HepG2 (cell line): ENCODE data around the gene PARD3. TPM values are rescaled to one million over a fixed set of nuclear protein-coding genes. Genes with fewer than 3 reads are reported as not detected.

Source experiments
- ATAC-seq: fragments of 200-7000 bp; cut with Tn5 transposase; 3 replicates; pipeline ENCODE4 v1.9.1; 2020; ENCODE audit warnings: mild to moderate bottlenecking, moderate library complexity
- BruUV-seq: library from RNA; stranded (reverse); fragments of 400-500 nt; replicated peaks from 2 replicates; lab custom pipeline; 2021; lab: Mats Ljungman, UMichigan
- CTCF ChIA-PET: fragments of 300-600 bp; formaldehyde crosslinking; extraction: SDS; loops from one replicate; lab custom pipeline; 2021; ENCODE audit warnings: low total read pairs, inconsistent platforms, low intra/inter-chr PET ratio; lab: Yijun Ruan, JAX
- POLR2A ChIA-PET: fragments of 350-600 bp; sonication (Branson Sonifier 250); formaldehyde crosslinking; loops from one replicate; lab custom pipeline; 2020; ENCODE audit warnings: antibody characterized with exemption, inconsistent platforms; lab: Yijun Ruan, JAX
- DNase-seq: peaks from one replicate; pipeline ENCODE4 v3.0.0-alpha.2; 2015; ENCODE audit warnings: low spot score
- FAIRE-seq: peaks from 3 replicates; lab custom pipeline; 2011; peaks lifted over from hg19 to GRCh38; lab: Jason Lieb, UNC
- H2AFZ ChIP-seq: one replicate; pipeline ENCODE4 v1.6.1; 2011; ENCODE audit warnings: low read length, inconsistent platforms
- H3K27ac ChIP-seq: fragments of 300-600 bp; 3 replicates; pipeline ENCODE4 v1.8.0; 2011; ENCODE audit warnings: mixed run types, mild to moderate bottlenecking, mixed read lengths, low read length, inconsistent platforms; ENCODE audit not compliant: insufficient read depth; ENCODE audit errors: extremely low read length
- H3K27me3 ChIP-seq, 2 experiments: fragments of 200-600 bp in 1 of 2; 2 replicates in 1 of 2; 3 replicates in 1 of 2; pipeline versions ENCODE4 v1.6.0 to v1.8.0; 2011; ENCODE audit warnings: low read length in 2 of 2, mild to moderate bottlenecking in 2 of 2, moderate library complexity in 2 of 2, inconsistent platforms in 1 of 2; ENCODE audit not compliant: insufficient read depth in 2 of 2, control insufficient read depth in 1 of 2
- H3K36me3 ChIP-seq, 2 experiments: fragments of 200-600 bp in 1 of 2; replicated peaks in 1 of 2; 2 replicates in 1 of 2; 3 replicates in 1 of 2; pipeline versions ENCODE4 v1.5.1 to v1.8.0; 2011; ENCODE audit warnings: low read length in 2 of 2, inconsistent platforms in 1 of 2; ENCODE audit not compliant: insufficient read depth in 2 of 2, control insufficient read depth in 1 of 2
- H3K4me1 ChIP-seq: 2 replicates; pipeline ENCODE4 v1.5.1; 2012; ENCODE audit warnings: low read length, inconsistent platforms; ENCODE audit not compliant: insufficient read depth
- H3K4me2 ChIP-seq: 2 replicates; pipeline ENCODE4 v1.6.0; 2011; ENCODE audit warnings: low read depth, low read length, inconsistent platforms
- H3K4me3 ChIP-seq, 3 experiments: fragments of 200-600 bp in 1 of 3; sonication (generic), shearing (Covaris generic) in 1 of 3; replicated peaks in 1 of 3; 2 replicates each; pipeline ENCODE4 v1.5.1; 2011 to 2016; ENCODE audit warnings: low read length in 3 of 3, inconsistent platforms in 2 of 3, low read depth in 2 of 3, mild to moderate bottlenecking in 2 of 3, control low read depth in 1 of 3, mixed read lengths in 1 of 3; ENCODE audit not compliant: insufficient read depth in 1 of 3
- H3K79me2 ChIP-seq: one replicate; pipeline ENCODE4 v1.6.1; 2011; ENCODE audit warnings: low read length, inconsistent platforms; ENCODE audit not compliant: insufficient read depth
- H3K9ac ChIP-seq: 2 replicates; pipeline ENCODE4 v1.6.0; 2011; ENCODE audit warnings: mild to moderate bottlenecking, low read depth, low read length, inconsistent platforms; ENCODE audit not compliant: insufficient read depth
- H3K9me3 ChIP-seq: 2 replicates; pipeline ENCODE4 v1.5.1; 2012; ENCODE audit warnings: mild to moderate bottlenecking, low read length
- H4K20me1 ChIP-seq: 2 replicates; pipeline ENCODE4 v1.6.0; 2011; ENCODE audit warnings: inconsistent platforms, mild to moderate bottlenecking, low read length, moderate library complexity; ENCODE audit not compliant: insufficient read depth
- CEBPB ChIP-seq: IDR thresholded peaks from 2 replicates; pipeline ENCODE4 v1.6.1; 2011; ENCODE audit warnings: low read depth, low read length, improper control_type of control experiment, borderline replicate concordance
- CEBPG ChIP-seq: IDR thresholded peaks from 2 replicates; pipeline ENCODE4 v1.6.1; 2016
- CREM ChIP-seq, 2 experiments: sonication (generic) in 1 of 2; formaldehyde crosslinking in 1 of 2; IDR thresholded peaks; 2 replicates each; pipeline versions ENCODE4 v1.4.0 to v1.6.1; 2016 to 2020; ENCODE audit warnings: antibody characterized with exemption in 1 of 2, mild to moderate bottlenecking in 1 of 2, missing genetic modification reagents in 1 of 2
- ELF3 ChIP-seq: IDR thresholded peaks from 2 replicates; pipeline ENCODE4 v1.6.1; 2016; ENCODE audit warnings: missing genetic modification reagents, missing compliant biosample characterization
- EP300 ChIP-seq, 3 experiments: sonication (generic) in 1 of 3; formaldehyde crosslinking in 1 of 3; IDR thresholded peaks; 2 replicates each; pipeline versions ENCODE4 v1.5.1 to v1.6.1; 2011 to 2020; ENCODE audit warnings: low read depth in 2 of 3, low read length in 2 of 3, borderline replicate concordance in 1 of 3, improper control_type of control experiment in 1 of 3, mild to moderate bottlenecking in 1 of 3, missing genetic modification reagents in 1 of 3, moderate library complexity in 1 of 3
- FOXA3 ChIP-seq: IDR thresholded peaks from 2 replicates; pipeline ENCODE4 v1.6.1; 2016; ENCODE audit warnings: missing genetic modification reagents, missing compliant biosample characterization
- GATAD1 ChIP-seq: IDR thresholded peaks from 2 replicates; pipeline ENCODE4 v1.6.1; 2016; ENCODE audit warnings: missing genetic modification reagents, missing compliant biosample characterization
- GATAD2A ChIP-seq: IDR thresholded peaks from 2 replicates; pipeline ENCODE4 v1.6.1; 2016
- HMG20A ChIP-seq: IDR thresholded peaks from 2 replicates; pipeline ENCODE4 v1.6.1; 2016; ENCODE audit warnings: borderline replicate concordance
- MEF2D ChIP-seq: sonication (generic); formaldehyde crosslinking; IDR thresholded peaks from 2 replicates; pipeline ENCODE4 v1.5.1; 2020; ENCODE audit warnings: mild to moderate bottlenecking, missing genetic modification reagents
- NR2F6 ChIP-seq, 2 experiments: IDR thresholded peaks; 2 replicates each; pipeline ENCODE4 v1.6.1; 2016; ENCODE audit warnings: antibody characterized with exemption in 1 of 2, mild to moderate bottlenecking in 1 of 2
- RXRB ChIP-seq: IDR thresholded peaks from 2 replicates; pipeline ENCODE4 v1.6.1; 2016; ENCODE audit warnings: borderline replicate concordance, missing genetic modification reagents, missing compliant biosample characterization
- SRSF4 ChIP-seq: fragments of 200-400 bp; formaldehyde crosslinking; IDR thresholded peaks from one replicate; pipeline ENCODE4 v1.6.1; 2018; ENCODE audit warnings: mild to moderate bottlenecking, low read depth, low read length, moderate library complexity; ENCODE audit not compliant: poor library complexity, severe bottlenecking
- THRA ChIP-seq: sonication (generic); formaldehyde crosslinking; IDR thresholded peaks from 2 replicates; pipeline ENCODE4 v1.4.0; 2020; ENCODE audit warnings: missing genetic modification reagents, borderline replicate concordance
- ZBTB10 ChIP-seq: sonication (generic); formaldehyde crosslinking; IDR thresholded peaks from 2 replicates; pipeline ENCODE4 v1.4.0; 2020; ENCODE audit warnings: missing genetic modification reagents, borderline replicate concordance
- WGBS: methylation state at CpG from one replicate; pipeline ENCODE4 v1.1.6; 2017; ENCODE audit warnings: low lambda C conversion rate; 5-methylcytosine and 5-hydroxymethylcytosine counted together
- in situ Hi-C: cut with HindIII; loops from 2 replicates; pipeline ENCODE4 v1.10.0; 2017; ENCODE audit warnings: low pct_unique_long_range_greater_than_20kb; ENCODE audit not compliant: extremely low pct_ligation_motif_present
- intact Hi-C: fragments of 100-400 bp; cut with micrococcal nuclease; formaldehyde crosslinking; loops from one replicate; pipeline ENCODE4 v1.10.0; 2022; ENCODE audit not compliant: unreplicated experiment
- polyA plus RNA-seq, 8 experiments: library from polyadenylated mRNA; depleted of rRNA in 3 of 8; stranded (reverse) in 7 of 8; unstranded in 1 of 8; fragments of >200 nt; fragmentation: Illumina TruSeq in 4 of 8; extraction: Trizol in 4 of 8; gene quantifications; 2 replicates each; pipeline versions ENCODE4 v1.2.1 to v1.2.3, GENCODE V29; 2011 to 2016; ENCODE audit warnings: low read depth in 4 of 8, missing spikeins in 1 of 8, mixed read lengths in 1 of 8; ENCODE audit not compliant: insufficient read depth in 1 of 8
- total RNA-seq, 5 experiments: library from RNA; depleted of rRNA; stranded (reverse); fragments of >200 nt; fragmentation: Illumina TruSeq; extraction: Trizol; gene quantifications; 2 replicates each; pipeline ENCODE4 v1.2.3, GENCODE V29; 2016; ENCODE audit warnings: low read depth in 1 of 5
- TF ChIP-seq, protein P1 (sequence below): IDR thresholded peaks from 2 replicates; pipeline ENCODE4 v1.4.0; 2020; ENCODE audit warnings: mild to moderate bottlenecking, missing genetic modification reagents

Gene PARD3
- total and polyA plus RNA-seq, 2 of the 13 experiments (the other 11 are each of a cell fraction or from before 2014, with no cell fraction given), result 40.9 to 60.0 TPM

GRCh38 chr10:34711500-34711899 lies 103.6 kb downstream of the PARD3 start:
- Histone ChIP-seq H3K4me2 (0 out of 2 replicates have a peak overlapping the region, but pooled peaks have one; percentile 15), H2AFZ (no peak overlapping the region), H3K27me3 (no peaks in the 10 kb centered on the region), H3K79me2 (peaks cover 78% of the 10 kb centered on the region), H3K4me3 (no peak overlapping the region), H3K9me3 (no peaks in the 10 kb centered on the region), H3K4me1 (peaks cover 85% of the 10 kb centered on the region), H3K9ac (no peak overlapping the region), H4K20me1 (peaks cover 26% of the 10 kb centered on the region), H3K27ac (peak overlapping the region; percentile 23), H3K36me3 (no peaks in the 10 kb centered on the region)
- ATAC-seq (peak; percentile 25; the same call in 2 of the 3 replicates), DNase-seq (peak; percentile 39), FAIRE-seq (no peak)
- ChIA-PET POLR2A (interaction anchor here (1.3 to 1.4 kb wide), 3 partner anchors 26 to 102 kb away, joined by 3 to 4 read pairs (median 4); no protein-coding TSS in a partner anchor), CTCF (no interaction called here)
- BruUV-seq, result no TSS peak
- intact Hi-C loops, result no loop called here
- in situ Hi-C loops, result no loop called here
- 59% methylated on average over 3 of the region's 3 CpGs for WGBS
- 0 out of 2 replicates have a peak, but pooled peaks have one; percentile 14 for TF ChIP-seq THRA (CRISPR knock-in tag)
- 0 out of 2 replicates have a peak, but pooled peaks have one; percentile 19 for TF ChIP-seq RXRB (CRISPR knock-in tag)
- TF ChIP-seq GATAD1, result no peak
- TF ChIP-seq NR2F6 (IDR thresholded peaks at IDR 0.05), result 0 out of 2 replicates have a peak, but pooled peaks have one; percentile 22
- TF ChIP-seq NR2F6 (CRISPR knock-in tag; IDR thresholded peaks at IDR 0.05), result no peak
- TF ChIP-seq ELF3 (CRISPR knock-in tag), result no peak
- TF ChIP-seq FOXA3 (CRISPR knock-in tag), result peak; percentile 23; the same call in 1 of the 2 replicates
- no peak for TF ChIP-seq ZBTB10
- peak; percentile 72; the same call in 1 of the 2 replicates for TF ChIP-seq GATAD2A (CRISPR knock-in tag)
- TF ChIP-seq CEBPB, result 0 out of 2 replicates have a peak, but pooled peaks have one; percentile 12
- TF ChIP-seq, protein P1, sequence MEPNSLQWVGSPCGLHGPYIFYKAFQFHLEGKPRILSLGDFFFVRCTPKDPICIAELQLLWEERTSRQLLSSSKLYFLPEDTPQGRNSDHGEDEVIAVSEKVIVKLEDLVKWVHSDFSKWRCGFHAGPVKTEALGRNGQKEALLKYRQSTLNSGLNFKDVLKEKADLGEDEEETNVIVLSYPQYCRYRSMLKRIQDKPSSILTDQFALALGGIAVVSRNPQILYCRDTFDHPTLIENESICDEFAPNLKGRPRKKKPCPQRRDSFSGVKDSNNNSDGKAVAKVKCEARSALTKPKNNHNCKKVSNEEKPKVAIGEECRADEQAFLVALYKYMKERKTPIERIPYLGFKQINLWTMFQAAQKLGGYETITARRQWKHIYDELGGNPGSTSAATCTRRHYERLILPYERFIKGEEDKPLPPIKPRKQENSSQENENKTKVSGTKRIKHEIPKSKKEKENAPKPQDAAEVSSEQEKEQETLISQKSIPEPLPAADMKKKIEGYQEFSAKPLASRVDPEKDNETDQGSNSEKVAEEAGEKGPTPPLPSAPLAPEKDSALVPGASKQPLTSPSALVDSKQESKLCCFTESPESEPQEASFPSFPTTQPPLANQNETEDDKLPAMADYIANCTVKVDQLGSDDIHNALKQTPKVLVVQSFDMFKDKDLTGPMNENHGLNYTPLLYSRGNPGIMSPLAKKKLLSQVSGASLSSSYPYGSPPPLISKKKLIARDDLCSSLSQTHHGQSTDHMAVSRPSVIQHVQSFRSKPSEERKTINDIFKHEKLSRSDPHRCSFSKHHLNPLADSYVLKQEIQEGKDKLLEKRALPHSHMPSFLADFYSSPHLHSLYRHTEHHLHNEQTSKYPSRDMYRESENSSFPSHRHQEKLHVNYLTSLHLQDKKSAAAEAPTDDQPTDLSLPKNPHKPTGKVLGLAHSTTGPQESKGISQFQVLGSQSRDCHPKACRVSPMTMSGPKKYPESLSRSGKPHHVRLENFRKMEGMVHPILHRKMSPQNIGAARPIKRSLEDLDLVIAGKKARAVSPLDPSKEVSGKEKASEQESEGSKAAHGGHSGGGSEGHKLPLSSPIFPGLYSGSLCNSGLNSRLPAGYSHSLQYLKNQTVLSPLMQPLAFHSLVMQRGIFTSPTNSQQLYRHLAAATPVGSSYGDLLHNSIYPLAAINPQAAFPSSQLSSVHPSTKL (CRISPR knock-in tag), result peak; percentile 68; the same call in 1 of the 2 replicates
- peak; percentile 28; the same call in 1 of the 2 replicates for TF ChIP-seq CREM (IDR thresholded peaks at IDR 0.05)
- no peak for TF ChIP-seq CREM (CRISPR knock-in tag; IDR thresholded peaks at IDR 0.05)
- peak in 1 of 2 experiments; percentile 51; a peak in 1 of 4 replicates for TF ChIP-seq EP300 (IDR thresholded peaks at IDR 0.05; ENCODE audit: low read depth in 2 of 2, low read length in 2 of 2)
- no peak for TF ChIP-seq EP300 (CRISPR knock-in tag; IDR thresholded peaks at IDR 0.05; ENCODE audit: borderline replicate concordance)
- TF ChIP-seq SRSF4, result no peak
- TF ChIP-seq MEF2D, result 0 out of 2 replicates have a peak, but pooled peaks have one; percentile 53
- peak; percentile 39; the same call in 1 of the 2 replicates for TF ChIP-seq CEBPG
- TF ChIP-seq HMG20A, result peak; percentile 47; the same call in 1 of the 2 replicates
